ENCODE data around the gene CD58.
A peak's percentile ranks its signal among the peaks of the same experiment; 100 is the strongest.

Gene CD58

GRCh38 chr1:116508085-116508983 lies 62.5 kb downstream of the CD58 start:
- DNase-seq, result no peak

- no peak for DNase-seq
These were observed 63.2 kb downstream of the CD58 start for GRCh38 chr1:116507631-116508030.

GRCh38 chr1:116506132-116507004 lies 64.5 kb downstream of the CD58 start:
- no peak for DNase-seq

- peak; percentile 86 for DNase-seq
These were observed 66.3 kb downstream of the CD58 start for GRCh38 chr1:116504308-116505156.

GRCh38 chr1:116503546-116504307 lies 67.1 kb downstream of the CD58 start:
- DNase-seq, result no peak

- no peak for DNase-seq
These were observed 68.0 kb downstream of the CD58 start for GRCh38 chr1:116502671-116503314.

- DNase-seq, result no peak
These were observed 69.0 kb downstream of the CD58 start for GRCh38 chr1:116501870-116502244.

GRCh38 chr1:116501125-116501869 lies 69.5 kb downstream of the CD58 start:
- no peak for DNase-seq

- peak; percentile 71 for DNase-seq
These were observed 71.8 kb downstream of the CD58 start for GRCh38 chr1:116498789-116499628.

- DNase-seq, result peak; percentile 62
These were observed 73.2 kb downstream of the CD58 start for GRCh38 chr1:116497656-116498055.

GRCh38 chr1:116496898-116497297 lies 73.9 kb downstream of the CD58 start:
- DNase-seq, result no peak

GRCh38 chr1:116496380-116496779 lies 74.4 kb downstream of the CD58 start:
- peak; percentile 37 for DNase-seq

GRCh38 chr1:116495535-116495934 lies 75.3 kb downstream of the CD58 start:
- DNase-seq, result no peak

GRCh38 chr1:116494745-116495144 lies 76.1 kb downstream of the CD58 start:
- no peak for DNase-seq

GRCh38 chr1:116494353-116494692 lies 76.5 kb downstream of the CD58 start:
- no peak for DNase-seq

GRCh38 chr1:116493484-116494352 lies 77.1 kb downstream of the CD58 start:
- no peak for DNase-seq

- DNase-seq, result no peak
These were observed 77.8 kb downstream of the CD58 start for GRCh38 chr1:116493036-116493435.

- DNase-seq, result no peak
These were observed 78.4 kb downstream of the CD58 start for GRCh38 chr1:116492358-116492811.
